LNCaP clone FGC (cell line): ENCODE results near the gene USP4.
"Not testable (repeated sequence)": the region's sequence is repeated elsewhere in the genome, so short reads cannot be mapped to it uniquely, and the experiment has no call there.

Experiments
- DNase-seq: peaks from one replicate; pipeline ENCODE4 v3.0.0-alpha.2; 2011; ENCODE audit warnings: low read depth
- H3K4me3 ChIP-seq: 2 replicates; pipeline ENCODE4 v1.5.1; 2011; ENCODE audit warnings: mild to moderate bottlenecking, low read depth, low read length, control low read depth
- CTCF ChIP-seq: IDR thresholded peaks from 2 replicates; pipeline ENCODE4 v1.5.1; 2012; ENCODE audit warnings: mild to moderate bottlenecking; ENCODE audit not compliant: control insufficient read depth, insufficient read depth; ENCODE audit errors: extremely low read depth

Gene USP4

GRCh38 chr3:49253512-49253911 lies 86.3 kb downstream of the USP4 start:
- no peak for TF ChIP-seq CTCF
- no peak overlapping the region for H3K4me3 ChIP-seq
- DNase-seq, result no peak

GRCh38 chr3:49248840-49249227 lies 91.0 kb downstream of the USP4 start:
- TF ChIP-seq CTCF, result no peak
- no peak overlapping the region for H3K4me3 ChIP-seq
- DNase-seq, result peak; percentile 23

GRCh38 chr3:49244581-49245205 lies 95.2 kb downstream of the USP4 start:
- H3K4me3 ChIP-seq, result no peak overlapping the region
- DNase-seq, result no peak
- 0 out of 2 replicates have a peak, but pooled peaks have one; percentile 3 for TF ChIP-seq CTCF

- H3K4me3 ChIP-seq, DNase-seq: not testable (repeated sequence)
These were observed 99.8 kb downstream of the USP4 start for GRCh38 chr3:49240091-49240490.

- DNase-seq, result no peak
These were observed 101.4 kb downstream of the USP4 start for GRCh38 chr3:49238274-49239127.

GRCh38 chr3:49237344-49237743 lies 102.5 kb downstream of the USP4 start:
- no peak for TF ChIP-seq CTCF
- H3K4me3 ChIP-seq, result no peak overlapping the region
- DNase-seq, result no peak

More at GRCh38 chr3:49238274-49239127, 101.4 kb downstream of the USP4 start:
- TF ChIP-seq CTCF, result no peak
- H3K4me3 ChIP-seq, result no peak overlapping the region

GRCh38 chr3:49236226-49236625 lies 103.6 kb downstream of the USP4 start:
- DNase-seq, result no peak
- TF ChIP-seq CTCF, result no peak
- H3K4me3 ChIP-seq, result no peak overlapping the region

- not testable (repeated sequence) for DNase-seq
These were observed 111.0 kb downstream of the USP4 start for GRCh38 chr3:49228817-49229216.

More at GRCh38 chr3:49228817-49229216, 111.0 kb downstream of the USP4 start:
- not testable (repeated sequence) for H3K4me3 ChIP-seq
